Spleen (tissue), 11 donors: ENCODE data around the gene PHKB. TPM values are rescaled to one million over a fixed set of nuclear protein-coding genes. Genes with fewer than 3 reads are reported as not detected.

ENCODE experiments used
- DNase-seq: peaks from one replicate; pipeline ENCODE4 v3.0.0-alpha.2; 2020
- H3K27ac ChIP-seq, 8 donors: fragments of 200-600 bp; sonication (generic) in 7 of 8; 1 replicate in 4 of 8; 2 replicates in 4 of 8; pipeline versions ENCODE4 v1.5.0 to v1.8.0; 2016 to 2021; ENCODE audit warnings: inconsistent platforms in 4 of 8, mild to moderate bottlenecking in 4 of 8, moderate library complexity in 1 of 8
- H3K27me3 ChIP-seq, 7 donors: fragments of 200-600 bp; sonication (generic) in 6 of 7; replicated peaks in 1 of 7; 1 replicate in 4 of 7; 2 replicates in 3 of 7; pipeline versions ENCODE4 v1.5.0 to v1.8.0; 2016 to 2021; ENCODE audit warnings: inconsistent platforms in 3 of 7, mild to moderate bottlenecking in 1 of 7
- H3K36me3 ChIP-seq, 6 donors: fragments of 200-600 bp; sonication (generic) in 5 of 6; 1 replicate in 4 of 6; 2 replicates in 2 of 6; pipeline versions ENCODE4 v1.5.0 to v1.8.0; 2016 to 2021; ENCODE audit warnings: inconsistent platforms in 2 of 6
- H3K4me1 ChIP-seq, 6 donors: fragments of 200-600 bp; sonication (generic) in 5 of 6; 1 replicate in 3 of 6; 2 replicates in 3 of 6; pipeline versions ENCODE4 v1.5.0 to v1.8.0; 2016 to 2021; ENCODE audit warnings: inconsistent platforms in 3 of 6
- H3K4me3 ChIP-seq, 8 donors: fragments of 200-600 bp; sonication (generic) in 7 of 8; 1 replicate in 4 of 8; 2 replicates in 4 of 8; pipeline versions ENCODE4 v1.5.0 to v1.8.0; 2016 to 2021; ENCODE audit warnings: inconsistent platforms in 4 of 8, mild to moderate bottlenecking in 4 of 8, moderate library complexity in 2 of 8
- H3K9me3 ChIP-seq, 8 donors: fragments of 200-600 bp; sonication (generic) in 7 of 8; 1 replicate in 4 of 8; 2 replicates in 4 of 8; pipeline versions ENCODE4 v1.5.0 to v1.8.0; 2016 to 2021; ENCODE audit warnings: inconsistent platforms in 4 of 8
- CTCF ChIP-seq, 11 experiments: fragments of 200-600 bp in 7 of 11; fragments of 450-650 bp in 4 of 11; sonication (generic) in 4 of 11; IDR thresholded peaks in 8 of 11; conservative IDR thresholded peaks in 3 of 11; 1 replicate in 7 of 11; 2 replicates in 4 of 11; pipeline versions ENCODE4 v1.4.0 to v1.8.0; 2016 to 2021; ENCODE audit warnings: antibody characterized with exemption in 11 of 11, inconsistent platforms in 4 of 11, mild to moderate bottlenecking in 1 of 11
- POLR2A ChIP-seq, 3 donors: fragments of 450-650 bp; IDR thresholded peaks; one replicate each; pipeline ENCODE4 v1.5.1; 2017; ENCODE audit warnings: antibody characterized with exemption in 3 of 3, mild to moderate bottlenecking in 1 of 3
- POLR2AphosphoS5 ChIP-seq, 3 donors: sonication (generic); formaldehyde crosslinking; IDR thresholded peaks; one replicate each; pipeline ENCODE4 v1.5.1; 2017; ENCODE audit warnings: antibody characterized with exemption in 3 of 3
- WGBS, 5 donors: extraction: QIAGEN DNeasy Blood & Tissue Kit in 3 of 5; methylation state at CpG; one replicate each; pipeline versions ENCODE4 v1.1.5 to v1.1.7; 2013 to 2018; 5-methylcytosine and 5-hydroxymethylcytosine counted together
- intact Hi-C: fragments of 100-400 bp; cut with DNase I; formaldehyde crosslinking; loops from one replicate; pipeline ENCODE4 v1.15.0; 2023; ENCODE audit warnings: low total_unique reads
- polyA plus RNA-seq, 3 donors: library from polyadenylated mRNA; stranded (reverse); fragments of 200-250 nt; gene quantifications; one replicate each; pipeline ENCODE4 v1.2.1, GENCODE V29; 2013
- total RNA-seq, 7 donors: library from RNA; depleted of rRNA in 3 of 7; stranded (reverse); fragments of >200 nt in 3 of 7; fragmentation: NEBNext Ultra II Directional in 4 of 7; extraction: Animal tissue kit (Norgen Biotek cat#: 25700) in 4 of 7; gene quantifications; one replicate each; pipeline versions ENCODE4 v1.1.0 to v1.2.1, GENCODE V29; 2016 to 2021
- donor health status: healthy with polysubstance abuse.
- donor health status: DM: no; HTN: no; CAD: no; lungs with moderate emphysema.
- donor health status: DM: no; HTN: no; CAD: no.
- donor health status: Bipolar disorder and iron deficiency.
- donor health status: healthy.
- donor health status: DM: no; HTN: no; CAD: no.
- donor health status: DM: yes; HTN: yes; CAD: no.

The PHKB gene
- total and polyA plus RNA-seq, 10 donors = 19.7 to 168 (median 99.1) TPM

GRCh38 chr16:47699106-47699505 is 238.0 kb downstream of the PHKB start:
- whole genome bisulfite sequencing, 5 donors = 65 to 87% (median 75%) methylated on average over 5 of the region's 5 CpGs
- H3K36me3 ChIP-seq = peaks cover 3 to 78% (median 49%) of the 10 kb centered on the region in 6 donors
- no peak for TF ChIP-seq CTCF (IDR thresholded peaks at IDR 0.05 in 8 of 11, conservative IDR thresholded peaks at IDR 0.05 in 3 of 11)
- TF ChIP-seq POLR2AphosphoS5 (IDR thresholded peaks at IDR 0.05) = no peak
- no peak for TF ChIP-seq POLR2A (IDR thresholded peaks at IDR 0.05)
- peaks cover 0 to 9% (median 0%) of the 10 kb centered on the region in 6 donors for H3K4me1 ChIP-seq
- no peaks in the 10 kb centered on the region for H3K9me3 ChIP-seq
- intact Hi-C loops = no loop called here
- no peak for DNase-seq
- H3K27me3 ChIP-seq = no peaks in the 10 kb centered on the region
- no peak overlapping the region for H3K27ac ChIP-seq
- no peak overlapping the region for H3K4me3 ChIP-seq

DNA sequence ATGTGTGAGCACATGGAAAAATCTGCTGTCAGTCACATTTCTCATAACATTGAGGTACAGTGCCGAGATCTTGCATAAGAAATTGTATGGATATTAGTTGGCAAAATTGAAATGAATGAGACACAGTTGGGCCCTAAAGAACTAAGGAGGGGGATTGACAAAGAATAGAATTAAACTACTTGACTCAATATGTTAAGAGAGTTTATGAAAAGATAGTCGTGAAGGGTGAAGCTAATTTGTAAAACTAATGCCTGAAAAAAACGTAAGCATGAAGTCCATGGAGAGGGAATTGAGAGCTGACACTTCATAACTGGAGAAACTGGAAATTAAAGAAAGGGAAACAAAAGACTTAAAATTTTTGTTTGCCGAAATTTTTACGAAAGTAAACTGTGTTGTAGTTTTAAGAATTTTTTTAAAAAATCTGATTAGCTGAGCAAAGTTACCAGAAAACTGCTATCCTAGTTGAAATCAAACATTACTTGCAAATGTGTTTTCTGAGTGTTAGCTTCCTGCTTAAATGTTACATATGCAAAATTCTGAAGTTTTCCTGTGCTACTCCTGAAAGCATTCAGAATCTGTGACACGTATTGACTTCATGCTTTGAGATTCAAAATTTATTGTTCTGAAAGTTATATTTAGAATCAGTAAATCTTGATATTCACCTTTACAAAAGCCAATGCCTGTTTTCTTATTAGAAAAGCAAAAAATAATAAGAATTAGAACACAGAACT is 239.9 kb downstream of the PHKB start:
- 62 to 78% (median 72%) methylated on average over 6 of the region's 6 CpGs for whole genome bisulfite sequencing, 5 donors
- Histone ChIP-seq H3K4me3 (no peak overlapping the region), H3K27me3 (no peaks in the 10 kb centered on the region), H3K9me3 (no peaks in the 10 kb centered on the region), H3K27ac (no peak overlapping the region), H3K4me1 (no peaks in the 10 kb centered on the region), H3K36me3 (peaks cover 0 to 59% (median 33%) of the 10 kb centered on the region in 6 donors)
- no peak for TF ChIP-seq POLR2A (IDR thresholded peaks at IDR 0.05)
- TF ChIP-seq CTCF (IDR thresholded peaks at IDR 0.05 in 8 of 11, conservative IDR thresholded peaks at IDR 0.05 in 3 of 11) = no peak
- no peak for TF ChIP-seq POLR2AphosphoS5 (IDR thresholded peaks at IDR 0.05)
- DNase-seq = no peak
- intact Hi-C loops = no loop called here

DNA sequence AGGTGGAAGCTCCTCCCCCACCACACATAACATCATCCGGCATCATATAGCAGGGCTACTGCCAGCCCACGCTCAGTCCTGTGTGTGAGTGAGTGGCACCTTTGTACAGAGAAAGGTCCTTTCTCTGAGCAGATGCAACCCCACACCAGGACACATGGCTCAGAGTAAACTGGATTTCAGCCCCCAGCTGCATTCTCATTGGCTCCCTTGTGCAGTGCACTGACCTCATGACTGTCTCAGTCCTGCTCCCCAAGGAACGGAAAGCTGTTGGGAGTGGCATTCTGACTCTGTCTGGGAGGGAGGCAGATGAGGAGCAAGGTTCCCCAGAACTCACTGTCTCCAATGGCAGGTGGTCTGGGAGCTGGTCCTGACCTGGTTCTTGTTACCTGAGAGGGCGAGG is 244.1 kb downstream of the PHKB start:
- H3K27ac ChIP-seq = no peak overlapping the region
- 80 to 92% (median 88%) methylated on average over 4 of the region's 4 CpGs for WGBS, 5 donors
- H3K9me3 ChIP-seq = no peaks in the 10 kb centered on the region
- no peak for DNase-seq
- no peaks in the 10 kb centered on the region for H3K27me3 ChIP-seq
- H3K36me3 ChIP-seq = peaks cover 0 to 16% (median 0%) of the 10 kb centered on the region in 6 donors
- TF ChIP-seq POLR2A (IDR thresholded peaks at IDR 0.05) = no peak
- no peak for TF ChIP-seq POLR2AphosphoS5 (IDR thresholded peaks at IDR 0.05)
- TF ChIP-seq CTCF (IDR thresholded peaks at IDR 0.05 in 8 of 11, conservative IDR thresholded peaks at IDR 0.05 in 3 of 11) = no peak
- no peak overlapping the region for H3K4me3 ChIP-seq
- intact Hi-C loops = no loop called here
- no peaks in the 10 kb centered on the region for H3K4me1 ChIP-seq

DNA sequence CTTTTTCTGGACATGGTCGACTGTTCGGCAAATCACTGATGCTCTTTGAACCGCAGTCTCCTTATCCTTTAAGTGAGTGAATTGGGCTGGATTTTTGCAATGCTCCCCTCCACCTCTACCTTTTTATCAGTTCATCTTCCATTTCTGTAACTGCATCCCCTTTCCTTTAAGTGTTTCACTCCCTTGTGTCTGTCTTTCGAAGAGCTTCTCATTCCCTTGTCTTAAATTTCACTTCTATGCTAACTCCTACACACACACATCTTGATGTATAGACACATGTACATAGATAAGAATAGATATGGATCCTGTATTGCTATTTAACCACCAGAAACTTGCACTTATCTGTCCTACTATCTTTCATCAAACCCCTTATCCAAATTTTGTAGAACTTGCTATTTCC is 250.7 kb downstream of the PHKB start:
- intact Hi-C loops = no loop called here
- Histone ChIP-seq H3K27me3 (no peaks in the 10 kb centered on the region), H3K4me1 (peaks cover 0 to 5% (median 0%) of the 10 kb centered on the region in 6 donors), H3K36me3 (no peaks in the 10 kb centered on the region), H3K27ac (no peak overlapping the region), H3K4me3 (no peak overlapping the region), H3K9me3 (no peaks in the 10 kb centered on the region)
- DNase-seq = no peak
- 94 to 98% (median 95%) methylated on average over 4 of the region's 4 CpGs for WGBS, 5 donors
- TF ChIP-seq POLR2AphosphoS5 (IDR thresholded peaks at IDR 0.05) (no peak), POLR2A (IDR thresholded peaks at IDR 0.05) (no peak), CTCF (IDR thresholded peaks at IDR 0.05 in 8 of 11, conservative IDR thresholded peaks at IDR 0.05 in 3 of 11) (no peak)
